Measurements from ENCODE around the gene PLA2G2C.

The PLA2G2C gene

DNA sequence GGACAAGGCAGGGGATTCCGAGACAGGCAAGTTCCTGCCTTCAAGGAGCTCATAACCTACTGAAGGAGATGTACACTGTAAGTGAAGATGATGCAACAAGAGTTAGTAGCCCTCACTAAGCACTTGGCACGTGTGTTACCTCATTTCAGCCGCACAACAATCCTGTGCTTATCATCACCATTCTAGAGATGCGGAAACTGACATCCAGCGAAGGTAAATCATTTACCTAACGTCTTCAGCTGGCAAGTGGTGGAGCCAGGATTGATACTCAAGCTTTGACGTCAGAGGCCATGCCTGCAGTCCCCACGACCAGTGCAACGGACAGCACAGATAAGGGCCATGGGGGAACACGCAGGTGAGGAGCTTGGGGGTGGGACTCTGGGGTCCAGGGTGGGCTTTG, 3.3 kb downstream of the PLA2G2C start:
- FAIRE-seq: no peak

DNA sequence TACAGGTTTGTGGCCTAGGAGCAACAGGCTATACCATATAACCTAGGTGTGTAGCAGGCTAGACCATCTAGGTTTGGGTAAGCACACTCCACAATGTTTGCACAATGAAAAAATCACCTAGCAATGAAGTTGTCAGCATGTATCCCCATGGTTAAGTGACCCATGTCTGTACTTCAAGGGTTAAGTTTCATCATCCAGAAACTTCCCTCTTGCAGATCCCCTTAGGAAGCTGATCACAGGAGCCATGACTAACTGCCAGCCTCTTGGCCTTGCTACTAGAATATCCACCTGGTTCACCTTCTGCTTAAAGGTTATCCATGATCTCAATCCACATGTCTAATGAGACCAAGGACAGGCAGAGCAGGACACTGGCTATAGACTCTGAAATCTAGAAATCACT, 3.9 kb downstream of the PLA2G2C start:
- no peak for FAIRE-seq

DNA sequence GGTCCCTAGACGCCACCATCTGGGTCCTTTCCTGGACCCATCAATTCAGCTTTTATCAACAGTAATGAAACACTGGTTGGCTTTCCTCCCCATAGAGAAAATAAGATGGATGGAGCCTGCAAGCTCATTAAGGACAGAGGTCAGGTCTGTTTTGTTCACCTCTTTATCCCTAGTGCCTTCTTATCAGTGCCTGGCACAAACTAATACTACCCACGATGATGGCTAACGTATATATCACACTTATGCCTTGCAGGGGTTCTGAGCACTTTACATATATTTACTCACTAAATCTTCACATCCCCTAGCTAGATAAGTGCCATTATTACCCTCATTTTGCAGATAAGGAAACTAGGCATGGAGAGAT, 5.5 kb downstream of the PLA2G2C start:
- no peak for FAIRE-seq

DNA sequence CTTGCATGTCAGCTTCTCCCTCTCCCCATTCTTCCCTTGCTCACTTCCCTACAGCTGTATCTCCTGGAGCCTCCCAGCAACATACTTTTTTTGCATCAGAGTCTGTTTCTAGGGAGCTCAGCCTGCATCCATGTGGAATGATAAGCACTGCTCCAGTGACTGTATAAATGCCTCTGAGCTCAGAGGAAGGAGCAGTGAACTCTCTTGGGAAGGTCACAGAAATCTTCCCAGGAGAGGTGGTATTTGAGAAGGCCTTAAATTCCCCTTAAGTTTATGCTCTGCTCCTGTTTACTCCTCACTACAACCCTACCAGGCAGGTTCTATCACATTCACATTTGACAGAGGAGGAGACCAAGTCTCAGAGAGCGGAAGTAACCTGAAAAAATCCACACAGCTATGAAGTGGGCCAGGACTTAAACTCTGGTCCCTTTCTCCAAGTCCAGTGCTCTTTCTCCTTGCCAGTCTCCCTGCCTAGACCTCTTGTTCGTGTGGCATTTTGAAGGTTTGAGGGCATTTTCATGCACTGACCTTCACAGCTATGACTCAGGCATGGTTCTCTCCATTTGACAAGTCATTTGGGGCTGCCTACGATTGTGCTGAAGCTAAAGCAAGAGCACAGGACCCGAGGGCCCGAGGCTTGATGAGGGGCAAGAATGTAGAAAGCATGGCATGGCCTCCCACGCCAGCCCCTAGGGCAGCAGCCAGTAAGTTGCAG, 6.0 kb downstream of the PLA2G2C start:
- no peak for FAIRE-seq

DNA sequence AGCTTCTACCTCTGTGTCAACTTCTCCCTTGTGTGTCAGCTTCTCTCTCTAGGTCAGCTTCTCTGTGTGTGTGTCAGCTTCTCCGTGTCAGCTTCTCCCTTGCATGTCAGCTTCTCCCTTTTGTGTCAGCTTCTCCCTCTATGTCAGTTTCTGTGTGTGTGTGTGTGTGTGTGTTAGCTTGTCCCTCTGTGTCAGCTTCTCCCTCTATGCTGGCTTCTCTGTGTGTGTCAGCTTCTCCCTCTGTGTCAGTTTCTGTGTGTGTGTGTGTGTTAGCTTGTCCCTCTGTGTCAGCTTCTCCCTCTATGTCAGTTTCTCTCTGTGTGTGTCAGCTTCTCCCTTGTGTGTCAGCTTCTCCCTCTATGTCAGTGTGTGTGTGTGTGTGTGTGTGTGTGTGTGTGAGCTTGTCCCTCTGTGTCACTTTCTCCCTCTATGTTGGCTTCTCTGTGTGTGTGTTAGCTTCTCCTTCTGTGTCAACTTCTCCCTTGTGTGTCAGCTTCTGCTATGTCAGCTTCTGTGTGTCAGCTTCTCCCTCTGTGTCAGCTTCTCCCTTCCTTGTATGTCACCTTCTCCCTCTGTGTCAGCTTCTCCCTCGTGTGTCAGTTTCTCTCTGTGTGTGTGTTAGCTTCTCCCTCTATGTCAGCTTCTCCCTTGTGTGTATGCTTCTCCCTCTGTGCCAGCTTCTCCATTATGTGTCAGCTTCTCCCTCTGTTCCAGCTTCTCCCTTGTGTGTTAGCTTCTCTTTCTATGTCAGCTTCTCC, 6.8 kb downstream of the PLA2G2C start:
- FAIRE-seq: no peak

DNA sequence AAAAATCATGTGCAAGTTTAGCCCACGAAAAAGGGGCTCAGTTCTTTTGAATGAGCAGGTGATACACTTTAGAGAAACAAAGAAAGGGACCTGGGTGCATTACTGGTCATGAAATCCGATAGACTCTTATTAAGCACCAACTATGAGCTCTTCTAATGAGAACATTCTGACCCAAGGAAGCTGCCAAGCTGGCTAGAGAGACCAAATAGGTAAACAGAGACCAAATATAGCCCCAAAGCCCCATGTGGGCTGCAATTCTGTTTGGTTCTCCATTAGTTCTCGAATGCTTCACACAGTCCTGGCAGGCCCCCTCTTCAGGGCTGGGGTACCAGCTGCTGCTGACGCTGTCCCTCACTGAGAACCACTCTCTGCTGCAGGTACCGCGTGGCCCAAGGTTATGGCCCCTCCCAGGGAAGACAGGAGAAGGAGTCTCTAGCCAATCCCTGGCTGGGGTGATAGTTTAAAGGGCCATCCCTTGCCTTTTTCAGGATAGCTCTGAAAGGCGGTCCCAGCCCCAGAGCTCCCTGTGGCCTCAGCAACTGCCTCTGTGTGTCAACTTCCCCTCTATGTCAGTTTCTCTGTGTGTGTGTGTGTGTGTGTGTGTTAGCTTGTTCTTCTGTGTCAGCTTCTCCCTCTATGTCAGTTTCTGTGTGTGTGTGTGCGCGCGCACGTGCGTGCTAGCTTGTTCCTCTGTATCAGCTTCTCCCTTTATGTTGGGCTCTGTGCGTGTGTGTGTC, 7.5 kb downstream of the PLA2G2C start:
- FAIRE-seq: no peak

DNA sequence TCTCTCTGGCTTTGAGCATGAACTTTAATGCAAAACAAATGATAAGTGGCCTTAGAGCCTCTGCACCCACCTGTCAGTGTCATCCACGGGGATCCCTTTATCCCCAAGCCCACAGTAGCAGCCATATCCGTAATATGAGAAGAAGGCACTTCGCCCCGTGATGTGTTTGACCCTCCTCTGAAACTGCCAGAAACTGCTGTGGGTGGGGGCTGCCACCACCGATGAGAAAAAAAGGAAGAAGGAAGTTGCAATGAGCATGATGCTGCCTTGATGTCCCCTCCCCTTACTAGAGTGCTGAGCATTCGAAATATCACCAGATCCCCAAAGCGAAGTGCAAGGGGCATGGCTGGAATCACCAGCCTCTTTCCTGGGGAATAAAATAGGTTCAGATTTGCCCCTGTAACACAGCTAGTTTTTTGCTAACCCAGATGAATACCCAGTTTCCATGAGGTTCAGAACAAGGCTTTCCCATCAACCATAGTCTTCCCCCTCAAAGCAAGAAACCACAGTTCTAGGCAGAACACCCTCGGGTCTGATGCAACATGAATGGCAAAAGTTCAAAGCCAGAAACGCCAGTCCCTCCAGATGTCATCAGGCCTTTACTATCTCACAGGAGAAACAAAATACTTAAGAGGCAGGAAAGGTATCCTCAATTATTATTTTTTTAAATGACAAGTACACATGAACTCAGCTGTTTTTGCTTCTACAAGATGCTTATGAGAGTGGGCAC, 11.2 kb downstream of the PLA2G2C start:
- no peak for FAIRE-seq

DNA sequence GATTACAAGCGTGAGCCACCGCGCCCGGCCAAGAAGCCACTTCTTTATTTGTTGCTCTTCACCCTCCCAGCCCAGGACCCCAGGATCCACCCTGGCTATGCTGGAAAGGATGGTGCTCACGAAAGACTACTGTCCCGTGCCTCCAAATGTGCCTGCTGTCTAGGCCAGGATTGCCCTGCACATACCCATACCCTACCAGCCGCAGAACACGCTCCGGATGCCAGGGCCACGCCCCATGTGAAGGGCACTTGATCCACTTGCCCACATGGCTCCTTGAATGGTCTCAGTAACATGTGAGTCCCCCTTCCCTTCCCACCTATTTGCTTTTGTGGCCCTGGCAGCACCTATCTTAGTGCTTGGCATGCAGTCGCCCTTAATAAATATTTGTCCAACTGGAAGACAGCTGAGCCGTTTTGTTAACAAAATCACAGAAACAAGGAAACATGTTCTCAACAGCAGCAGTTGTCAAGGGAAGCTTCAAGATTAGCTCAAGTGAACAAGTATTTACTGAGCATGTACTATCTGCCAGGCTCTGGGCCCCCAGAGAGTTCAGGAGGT, 14.2 kb downstream of the PLA2G2C start:
- FAIRE-seq: no peak

DNA sequence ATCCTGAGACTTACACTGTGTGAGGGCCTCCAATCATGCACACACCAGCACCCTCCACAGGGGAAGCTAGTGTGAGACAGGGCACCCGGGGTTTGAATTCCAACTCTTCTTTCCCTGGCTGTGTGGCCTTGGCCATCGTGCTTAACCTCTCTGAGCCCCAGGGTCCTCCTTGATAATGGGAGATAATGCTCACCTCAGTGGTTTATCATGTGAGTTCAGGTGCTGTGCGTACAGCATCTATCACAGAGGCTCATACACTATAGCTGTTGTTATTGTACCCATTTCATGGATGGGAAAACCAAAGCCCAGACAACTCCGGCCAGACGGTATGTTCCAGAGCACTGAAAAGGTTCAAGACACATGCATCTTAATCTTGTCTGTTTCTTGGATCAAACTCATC, 16.4 kb downstream of the PLA2G2C start:
- FAIRE-seq: no peak

DNA sequence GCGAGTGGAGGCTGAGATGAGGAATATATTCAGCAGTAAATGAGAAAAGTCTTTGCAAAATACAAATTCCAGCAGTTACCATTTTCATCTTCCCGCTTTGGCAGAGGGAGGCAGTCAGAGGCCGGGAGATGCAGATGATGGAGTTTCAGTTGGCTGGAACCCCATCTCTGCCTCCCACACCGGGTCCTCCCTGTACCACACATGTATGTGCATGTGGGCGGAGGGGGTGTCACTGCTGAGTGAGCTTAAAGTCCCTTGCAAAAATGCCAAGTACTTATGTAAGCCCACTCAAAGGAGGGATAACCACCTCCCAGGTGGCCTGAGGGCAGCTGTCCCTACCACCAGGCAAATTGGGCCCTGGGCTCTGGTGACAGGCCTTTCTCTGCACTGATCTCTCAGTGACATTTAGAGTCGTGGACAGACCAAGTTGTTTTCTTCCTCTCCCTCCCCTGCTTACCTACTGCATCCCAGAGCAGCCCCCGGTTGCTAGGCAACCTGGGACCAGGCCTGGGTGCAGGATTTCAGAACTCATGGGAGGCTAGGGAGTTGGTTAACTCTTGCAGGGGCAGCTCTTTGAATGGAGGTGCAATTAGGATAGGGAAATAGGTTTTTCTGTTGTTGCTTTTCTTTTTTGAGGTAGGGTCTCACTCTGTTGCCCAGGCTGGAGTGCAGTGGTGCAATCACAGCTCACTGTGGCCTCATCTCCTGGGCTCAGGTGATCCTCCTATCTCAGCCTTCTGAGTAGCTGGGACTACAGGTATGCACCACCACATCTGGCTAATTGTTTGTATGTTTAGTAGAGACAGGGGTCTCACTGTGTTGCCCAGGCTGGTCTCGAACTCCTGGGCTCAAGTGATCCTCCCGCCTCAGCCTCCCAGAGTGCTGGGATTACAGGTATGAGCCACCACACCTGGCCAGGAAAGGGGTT, 17.5 kb downstream of the PLA2G2C start:
- no peak for FAIRE-seq

DNA sequence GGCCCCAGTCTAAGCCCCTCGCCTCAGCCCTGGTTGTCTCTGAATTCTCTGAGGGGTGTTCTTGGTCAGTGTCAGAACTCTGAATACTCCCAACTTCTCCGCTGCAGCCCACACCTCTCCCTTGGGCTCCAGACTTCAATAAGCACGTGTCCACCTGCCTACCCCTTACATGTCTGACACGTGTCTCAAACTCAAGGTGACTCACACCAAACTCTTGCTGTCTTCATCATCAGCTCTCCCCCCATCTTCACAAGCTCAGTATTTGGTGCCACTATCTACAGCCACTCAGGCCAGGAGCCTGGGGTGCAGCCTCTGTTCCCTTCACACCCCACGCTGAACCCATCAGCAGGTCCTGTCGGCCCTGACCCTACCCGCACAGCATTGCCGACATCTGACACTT, 19.2 kb downstream of the PLA2G2C start:
- no peak for FAIRE-seq

DNA sequence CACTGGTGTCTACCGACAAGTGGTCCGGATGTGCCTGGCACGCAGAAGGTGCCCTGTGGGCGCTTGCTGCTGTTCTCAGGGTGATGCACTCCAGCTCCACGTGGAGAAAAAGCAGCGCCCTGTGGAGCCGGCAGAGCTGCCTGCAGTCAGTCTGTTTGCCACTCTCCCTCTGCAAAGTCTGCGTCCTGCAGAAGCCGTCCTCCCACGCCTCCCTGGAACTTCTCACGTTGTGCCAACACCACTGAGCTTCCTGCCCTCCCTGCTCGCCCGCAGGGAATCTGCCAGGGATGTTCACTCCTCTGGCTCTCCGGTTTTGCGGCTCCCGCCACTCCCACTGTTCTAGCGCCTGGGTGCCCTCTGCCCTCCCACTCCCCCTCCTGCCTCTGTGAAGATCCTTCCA, 20.3 kb downstream of the PLA2G2C start:
- no peak for FAIRE-seq

DNA sequence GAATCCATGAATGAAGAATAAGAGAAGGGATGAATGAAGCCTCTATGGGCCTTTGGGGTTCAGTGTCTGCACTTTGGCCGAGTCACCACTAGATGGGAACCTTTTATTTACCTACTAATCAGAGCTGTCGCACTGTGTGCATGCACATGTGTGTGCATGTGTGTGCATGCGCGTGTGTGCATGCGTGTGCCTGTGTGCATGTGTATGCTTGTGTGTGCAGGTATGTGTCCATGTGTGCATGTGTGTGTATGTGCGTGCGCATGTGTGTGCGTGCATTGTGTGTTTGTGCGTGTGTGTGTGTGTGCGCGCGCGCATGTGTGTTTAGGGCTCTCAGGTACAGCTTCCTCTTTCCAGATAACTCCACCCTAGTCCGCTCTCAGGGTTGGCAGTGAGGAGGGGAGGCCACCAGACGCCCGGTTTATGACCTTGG, 20.8 kb downstream of the PLA2G2C start:
- no peak for FAIRE-seq

DNA sequence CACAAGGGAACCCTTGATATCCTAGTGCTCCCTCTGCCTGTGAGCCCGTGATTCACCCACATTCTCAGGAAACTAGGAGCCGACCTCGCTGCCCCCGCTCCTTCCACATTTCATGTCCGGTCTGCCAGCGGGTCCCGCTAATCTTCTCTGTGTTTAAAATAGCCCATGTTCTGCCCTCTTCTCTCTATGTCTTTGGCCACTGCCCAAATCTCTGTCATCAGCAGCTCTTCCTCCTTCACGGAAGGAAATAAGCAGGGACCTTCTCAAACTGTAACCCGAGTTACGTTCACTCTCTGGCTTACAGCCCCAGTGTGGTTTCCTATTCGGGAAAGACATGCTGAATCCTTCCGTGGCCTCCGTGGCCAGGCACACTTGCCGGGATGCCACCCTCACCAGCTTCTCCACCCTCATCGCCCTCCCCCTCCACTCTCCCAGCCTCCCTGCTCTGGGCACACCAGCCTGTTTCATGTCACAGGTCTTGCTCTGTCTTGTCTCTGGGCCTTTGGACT, 21.6 kb downstream of the PLA2G2C start:
- no peak for FAIRE-seq

DNA sequence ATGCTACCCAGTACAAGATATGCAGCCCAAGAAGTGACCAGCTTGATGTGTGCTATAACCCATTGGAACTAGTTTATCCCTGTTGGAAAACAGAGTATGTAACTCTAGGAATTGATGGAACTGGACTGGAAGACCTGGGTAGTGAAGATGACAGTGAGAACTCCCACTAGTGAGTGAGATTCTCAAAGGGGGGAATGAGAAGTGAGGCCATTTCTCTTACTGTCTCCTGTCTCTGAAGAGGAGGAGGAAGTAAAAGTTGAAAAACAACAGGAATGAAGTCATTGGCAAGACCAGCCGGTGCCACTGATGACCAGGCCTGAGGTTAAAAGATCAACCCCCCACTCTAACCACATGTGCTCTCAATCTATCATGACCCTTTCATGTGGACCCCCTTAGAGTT, 26.3 kb downstream of the PLA2G2C start:
- no peak for FAIRE-seq

DNA sequence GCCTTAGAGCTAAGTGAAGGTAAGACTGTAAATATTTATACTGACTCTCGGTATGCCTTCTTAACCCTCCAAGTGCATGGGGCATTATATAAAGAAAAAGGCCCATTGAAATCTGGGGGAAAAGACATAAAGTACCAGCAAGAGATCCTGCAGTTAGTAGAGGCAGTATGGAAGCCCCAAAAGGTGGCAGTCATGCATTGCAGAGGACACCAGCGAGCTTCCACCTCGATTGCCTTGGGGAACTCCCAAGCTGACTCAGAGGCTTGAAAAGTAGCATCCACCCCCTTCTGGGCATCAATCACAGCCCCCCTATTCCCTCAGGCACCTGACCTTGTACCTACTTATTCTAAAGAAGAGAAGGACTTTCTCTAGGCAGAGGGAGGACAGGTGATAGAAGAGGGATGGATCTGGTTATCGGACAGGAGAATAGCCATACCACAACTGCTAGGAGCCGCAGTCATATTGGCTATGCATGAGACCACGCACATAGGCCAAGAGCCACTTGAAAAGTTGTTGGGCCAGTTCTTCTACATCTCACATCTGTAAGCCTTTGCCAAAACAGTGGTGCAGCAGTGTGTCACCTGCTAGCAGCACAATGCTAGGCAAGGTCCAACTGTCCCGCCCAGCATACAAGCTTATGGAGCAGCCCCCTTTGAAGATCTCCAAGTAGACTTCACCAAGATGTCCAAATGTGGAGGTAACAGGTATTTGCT, 27.8 kb downstream of the PLA2G2C start:
- FAIRE-seq: no peak

DNA sequence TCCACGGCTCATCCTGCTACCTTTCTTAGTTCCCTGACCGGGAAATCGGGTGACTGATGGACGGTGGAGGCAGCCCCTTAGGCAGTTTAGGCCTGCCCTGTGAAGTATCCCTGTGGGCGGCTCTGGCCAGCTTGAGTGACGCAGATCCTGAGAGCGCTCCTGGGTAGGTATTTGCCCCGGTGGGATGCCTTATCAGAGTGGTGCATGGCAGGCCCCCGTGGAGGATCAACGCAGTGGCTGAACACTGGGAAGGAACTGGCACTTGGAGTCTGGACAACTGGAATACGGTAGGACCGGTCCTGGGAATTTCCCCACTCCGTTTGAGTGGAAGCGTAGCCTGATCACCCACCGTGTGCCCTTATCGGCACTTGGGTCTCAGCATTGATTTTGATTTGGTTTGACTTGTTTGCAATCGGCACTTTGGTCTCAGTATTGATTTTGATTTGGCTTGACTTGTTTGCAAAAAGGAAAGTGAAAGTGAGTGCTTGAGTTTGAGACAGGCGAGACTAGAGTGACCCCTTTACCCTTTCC, 32.0 kb downstream of the PLA2G2C start:
- FAIRE-seq: no peak

DNA sequence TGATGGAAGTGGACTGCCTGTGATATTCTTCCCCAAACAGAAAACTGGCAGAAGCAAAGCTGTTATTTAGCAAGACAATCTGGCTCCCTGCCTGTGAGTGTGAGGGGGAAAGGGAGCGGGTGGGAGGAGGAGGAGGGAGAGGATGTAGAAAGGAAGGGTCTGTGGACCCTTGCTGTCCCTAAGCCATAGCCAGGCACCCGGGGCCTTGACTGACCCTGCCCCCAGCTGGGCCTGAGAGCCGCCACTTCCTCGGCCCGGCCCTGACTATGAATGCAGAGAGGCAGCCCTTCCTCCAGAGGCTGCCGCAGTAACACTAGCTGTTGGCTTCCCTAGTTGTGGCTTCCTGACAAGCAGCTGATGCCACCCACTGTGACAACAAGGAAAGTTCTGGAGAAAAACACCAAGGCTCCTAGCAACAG, 33.3 kb downstream of the PLA2G2C start:
- no peak for FAIRE-seq

DNA sequence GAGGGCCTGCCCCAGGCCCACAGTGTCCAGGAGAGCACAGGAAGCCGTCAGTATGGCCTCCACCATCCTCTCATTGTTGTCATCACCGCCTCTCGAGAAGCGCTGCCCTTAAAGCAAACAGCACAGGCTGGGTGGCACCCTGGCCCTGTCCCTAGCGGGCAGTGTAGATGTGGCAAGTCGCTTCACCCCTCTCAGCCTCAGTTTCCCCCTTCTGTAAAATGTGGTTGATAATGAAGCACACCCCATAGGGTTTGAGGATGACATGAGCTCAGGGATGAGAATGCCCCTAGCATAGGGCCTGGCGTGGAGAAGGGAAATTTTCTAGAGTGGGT, 33.8 kb downstream of the PLA2G2C start:
- FAIRE-seq: no peak

DNA sequence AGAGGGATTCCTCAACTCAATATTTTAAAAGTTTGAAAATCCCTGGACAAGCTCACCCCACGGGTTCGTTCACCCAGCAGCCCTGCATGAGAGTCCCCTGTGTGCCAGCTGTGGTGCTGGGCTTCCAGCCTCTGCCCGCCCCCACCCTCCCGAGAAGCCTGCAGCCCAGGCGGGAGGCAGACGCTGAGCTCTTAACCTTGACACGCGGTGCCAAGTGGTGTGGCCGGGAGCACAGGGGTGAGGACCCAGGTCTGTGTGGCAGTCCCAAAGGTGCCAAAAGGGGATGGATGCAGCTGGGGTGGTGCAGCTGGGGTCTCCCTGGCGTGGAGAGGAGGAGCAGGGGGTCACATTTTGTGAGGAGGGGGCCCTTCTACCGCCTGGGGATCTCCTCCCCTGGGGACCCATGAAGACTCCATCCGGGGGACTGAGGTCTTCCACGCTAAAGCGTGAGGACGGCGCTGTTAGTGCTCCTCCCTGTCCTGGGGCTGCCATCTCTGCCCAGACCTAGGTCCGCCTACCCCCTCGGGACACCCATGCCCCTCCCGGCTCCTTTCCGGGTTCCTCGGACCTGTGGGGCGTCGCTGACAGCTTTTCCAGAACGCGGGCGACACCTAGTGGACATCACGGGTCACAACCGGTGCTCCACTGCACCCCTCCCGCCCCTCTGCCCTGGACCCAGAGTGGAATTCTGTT, 34.3 kb downstream of the PLA2G2C start:
- FAIRE-seq: no peak
